Muscle of arm (tissue), 12 donors: ENCODE data around the gene OIT3. TPM values are rescaled to one million over a fixed set of nuclear protein-coding genes. Genes with fewer than 3 reads are reported as not detected.

Experiments
- DNase-seq: peaks from one replicate; pipeline ENCODE4 v3.0.0-alpha.2; 2013
- polyA plus RNA-seq, 12 donors: library from polyadenylated mRNA; unstranded; fragments of 120-200 nt; gene quantifications; one replicate each; pipeline ENCODE4 v1.2.1, GENCODE V29; 2013; ENCODE audit not compliant: insufficient read length in 12 of 12

OIT3 gene
- polyA plus RNA-seq, 12 donors: 6.1 to 11.8 (median 9.4) TPM; not detected in 1

GRCh38 chr10:72951760-72952159, 58.2 kb downstream of the OIT3 start:
- DNase-seq: no peak

GRCh38 chr10:72952189-72952588, 58.6 kb downstream of the OIT3 start:
- no peak for DNase-seq

GRCh38 chr10:72952642-72953158, 59.2 kb downstream of the OIT3 start:
- no peak for DNase-seq

- no peak for DNase-seq
Measured at GRCh38 chr10:72953687-72954086, 60.1 kb downstream of the OIT3 start.

GRCh38 chr10:72954230-72954595, 60.7 kb downstream of the OIT3 start:
- DNase-seq: no peak

- DNase-seq: no peak
Measured at GRCh38 chr10:72954596-72955554, 61.3 kb downstream of the OIT3 start, which contains the start of gene PLA2G12B. PLA2G12B (minus strand) TSS chr10:72954806; CDS start chr10:72954685, 121 bp downstream.

GRCh38 chr10:72956001-72956400, 62.5 kb downstream of the OIT3 start:
- DNase-seq: no peak

GRCh38 chr10:72976886-72977285, 83.3 kb downstream of the OIT3 start:
- no peak for DNase-seq

- DNase-seq: no peak
Measured at GRCh38 chr10:72979709-72980108, 86.2 kb downstream of the OIT3 start.

- DNase-seq: no peak
Measured at GRCh38 chr10:72980348-72980747, 86.8 kb downstream of the OIT3 start.

GRCh38 chr10:72981028-72981881, 87.7 kb downstream of the OIT3 start:
- no peak for DNase-seq

- no peak for DNase-seq
Measured at GRCh38 chr10:72981882-72982529, 88.5 kb downstream of the OIT3 start.

Other genes with a start within 250 kb of the OIT3 start
- gene MCU, start 201.6 kb upstream of the OIT3 start, polyA plus RNA-seq: 100 to 1,000 TPM in 10 of 12 donors, 10 to 100 TPM in 1, not detected in 1; 86.6 to 167 (median 123) TPM
- gene PLA2G12B, start 61.1 kb downstream of the OIT3 start, polyA plus RNA-seq: under 1 TPM in 5 of 12 donors, not detected in 7; 0.16 to 0.53 (median 0.28) TPM
- 10 to 100 TPM in 11 of 12 donors, not detected in 1; 35.8 to 92.5 (median 65.9) TPM for gene P4HA1, start 203.1 kb downstream of the OIT3 start, polyA plus RNA-seq
- 1 to 10 TPM in 10 of 12 donors, not detected in 2; 2.7 to 5.3 (median 3.5) TPM for gene NUDT13, start 216.7 kb downstream of the OIT3 start, polyA plus RNA-seq